GM18907 (cell line): ENCODE measurements around the gene ANTXRL.
"Not testable (repeated sequence)": the region's sequence is repeated elsewhere in the genome, so short reads cannot be mapped to it uniquely, and the experiment has no call there.

Experiments used
- ATAC-seq: cut with Tn5 transposase; IDR thresholded peaks from one replicate; pipeline ENCODE4 v1.9.1; 2021; ENCODE audit warnings: mild to moderate bottlenecking, moderate library complexity; ENCODE audit not compliant: unreplicated experiment

ANTXRL gene

GRCh38 chr10:46272863-46273415 lies 13.9 kb upstream of the ANTXRL start:
- ATAC-seq: no peak

GRCh38 chr10:46273506-46274477 lies 13.0 kb upstream of the ANTXRL start:
- ATAC-seq: no peak

- ATAC-seq: no peak
Observed at GRCh38 chr10:46277840-46278239, 9.0 kb upstream of the ANTXRL start.

- ATAC-seq: not testable (repeated sequence)
Observed at GRCh38 chr10:46282421-46282831, 4.4 kb upstream of the ANTXRL start.

GRCh38 chr10:46282842-46283574 lies 3.8 kb upstream of the ANTXRL start:
- ATAC-seq: no peak

- no peak for ATAC-seq
Observed at GRCh38 chr10:46283580-46284285, 3.1 kb upstream of the ANTXRL start.

GRCh38 chr10:46284286-46285229 lies 2.2 kb upstream of the ANTXRL start:
- ATAC-seq: peak; percentile 96

GRCh38 chr10:46285300-46285699 lies 1.5 kb upstream of the ANTXRL start:
- ATAC-seq: no peak

GRCh38 chr10:46285966-46286620 lies 704 bp upstream of the ANTXRL start:
- ATAC-seq: no peak

GRCh38 chr10:46287846-46288477 lies 1.2 kb downstream of the ANTXRL start:
- ATAC-seq: no peak

GRCh38 chr10:46288601-46289206 lies 1.9 kb downstream of the ANTXRL start:
- no peak for ATAC-seq

GRCh38 chr10:46289209-46289810 lies 2.5 kb downstream of the ANTXRL start:
- no peak for ATAC-seq

GRCh38 chr10:46290101-46290886 lies 3.5 kb downstream of the ANTXRL start:
- no peak for ATAC-seq

GRCh38 chr10:46291817-46292572 lies 5.2 kb downstream of the ANTXRL start:
- ATAC-seq: no peak

- ATAC-seq: no peak
Observed at GRCh38 chr10:46292573-46293023, 5.8 kb downstream of the ANTXRL start.

- no peak for ATAC-seq
Observed at GRCh38 chr10:46293228-46293627, 6.4 kb downstream of the ANTXRL start.
